ENCODE measurements around the gene ESPNL. TPM values are rescaled to one million over a fixed set of nuclear protein-coding genes. Genes with fewer than 3 reads are reported as not detected.

ESPNL gene
- total RNA-seq, 1 donor from 2014 or later, result 0.69 TPM

- DNase-seq, result no peak
Observed at GRCh38 chr2:238098901-238099713, 1.0 kb upstream of the ESPNL start.

GRCh38 chr2:238099714-238100048 is 459 bp upstream of the ESPNL start:
- no peak for DNase-seq

- no peak for DNase-seq
Observed at GRCh38 chr2:238100821-238101771, 956 bp downstream of the ESPNL start.

GRCh38 chr2:238101891-238102841 is 2.0 kb downstream of the ESPNL start:
- DNase-seq, result no peak

GRCh38 chr2:238102865-238103264 is 2.7 kb downstream of the ESPNL start:
- no peak for DNase-seq

GRCh38 chr2:238103465-238104225 is 3.5 kb downstream of the ESPNL start:
- no peak for DNase-seq

- DNase-seq, result no peak
Observed at GRCh38 chr2:238104226-238104690, 4.1 kb downstream of the ESPNL start.

- no peak for DNase-seq
Observed at GRCh38 chr2:238104691-238105371, 4.7 kb downstream of the ESPNL start.

GRCh38 chr2:238105506-238106338 is 5.6 kb downstream of the ESPNL start:
- no peak for DNase-seq

GRCh38 chr2:238106339-238106697 is 6.2 kb downstream of the ESPNL start:
- no peak for DNase-seq

- no peak for DNase-seq
Observed at GRCh38 chr2:238106698-238107524, 6.8 kb downstream of the ESPNL start.

- no peak for DNase-seq
Observed at GRCh38 chr2:238107525-238108422, 7.6 kb downstream of the ESPNL start.

- DNase-seq, result no peak
Observed at GRCh38 chr2:238108423-238109183, 8.5 kb downstream of the ESPNL start.

GRCh38 chr2:238113611-238114010 is 13.5 kb downstream of the ESPNL start:
- DNase-seq, result no peak

GRCh38 chr2:238114331-238114841 is 14.2 kb downstream of the ESPNL start:
- no peak for DNase-seq

- DNase-seq, result no peak
Observed at GRCh38 chr2:238114851-238115660, 14.9 kb downstream of the ESPNL start.

Data from skin of body (tissue), 2 donors.